ENCODE results near the gene DENND5B. TPM values are rescaled to one million over a fixed set of nuclear protein-coding genes. Genes with fewer than 3 reads are reported as not detected.

DENND5B gene
- total and polyA plus RNA-seq, 10 of the 15 experiments (the other 5 are each of a cell fraction or from before 2014, with no cell fraction given): 0.39 to 32.5 (median 20.6) TPM

- TF ChIP-seq E2F4 (IDR thresholded peaks at IDR 0.05; ENCODE audit: low read depth, low read length) (no peak), TCF7 (IDR thresholded peaks at IDR 0.05; ENCODE audit: borderline replicate concordance) (no peak), ZSCAN29 (IDR thresholded peaks at IDR 0.05) (no peak), RB1 (IDR thresholded peaks at IDR 0.05; ENCODE audit: borderline replicate concordance) (no peak), STAT3 (IDR thresholded peaks at IDR 0.05; ENCODE audit: low read depth, low read length) (no peak), MEF2B (IDR thresholded peaks at IDR 0.05; ENCODE audit: partially characterized antibody, poor library complexity, severe bottlenecking) (no peak), TCF12 (IDR thresholded peaks at IDR 0.05; ENCODE audit: low read depth, low read length) (no peak), CHD4 (IDR thresholded peaks at IDR 0.05) (no peak)
- TF ChIP-seq, protein P1, sequence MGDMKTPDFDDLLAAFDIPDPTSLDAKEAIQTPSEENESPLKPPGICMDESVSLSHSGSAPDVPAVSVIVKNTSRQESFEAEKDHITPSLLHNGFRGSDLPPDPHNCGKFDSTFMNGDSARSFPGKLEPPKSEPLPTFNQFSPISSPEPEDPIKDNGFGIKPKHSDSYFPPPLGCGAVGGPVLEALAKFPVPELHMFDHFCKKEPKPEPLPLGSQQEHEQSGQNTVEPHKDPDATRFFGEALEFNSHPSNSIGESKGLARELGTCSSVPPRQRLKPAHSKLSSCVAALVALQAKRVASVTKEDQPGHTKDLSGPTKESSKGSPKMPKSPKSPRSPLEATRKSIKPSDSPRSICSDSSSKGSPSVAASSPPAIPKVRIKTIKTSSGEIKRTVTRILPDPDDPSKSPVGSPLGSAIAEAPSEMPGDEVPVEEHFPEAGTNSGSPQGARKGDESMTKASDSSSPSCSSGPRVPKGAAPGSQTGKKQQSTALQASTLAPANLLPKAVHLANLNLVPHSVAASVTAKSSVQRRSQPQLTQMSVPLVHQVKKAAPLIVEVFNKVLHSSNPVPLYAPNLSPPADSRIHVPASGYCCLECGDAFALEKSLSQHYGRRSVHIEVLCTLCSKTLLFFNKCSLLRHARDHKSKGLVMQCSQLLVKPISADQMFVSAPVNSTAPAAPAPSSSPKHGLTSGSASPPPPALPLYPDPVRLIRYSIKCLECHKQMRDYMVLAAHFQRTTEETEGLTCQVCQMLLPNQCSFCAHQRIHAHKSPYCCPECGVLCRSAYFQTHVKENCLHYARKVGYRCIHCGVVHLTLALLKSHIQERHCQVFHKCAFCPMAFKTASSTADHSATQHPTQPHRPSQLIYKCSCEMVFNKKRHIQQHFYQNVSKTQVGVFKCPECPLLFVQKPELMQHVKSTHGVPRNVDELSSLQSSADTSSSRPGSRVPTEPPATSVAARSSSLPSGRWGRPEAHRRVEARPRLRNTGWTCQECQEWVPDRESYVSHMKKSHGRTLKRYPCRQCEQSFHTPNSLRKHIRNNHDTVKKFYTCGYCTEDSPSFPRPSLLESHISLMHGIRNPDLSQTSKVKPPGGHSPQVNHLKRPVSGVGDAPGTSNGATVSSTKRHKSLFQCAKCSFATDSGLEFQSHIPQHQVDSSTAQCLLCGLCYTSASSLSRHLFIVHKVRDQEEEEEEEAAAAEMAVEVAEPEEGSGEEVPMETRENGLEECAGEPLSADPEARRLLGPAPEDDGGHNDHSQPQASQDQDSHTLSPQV (IDR thresholded peaks at IDR 0.05): no peak
Measured at GRCh38 chr12:31558521-31558920, 32.4 kb downstream of the DENND5B start (continued).

Data from GM12878 (cell line).